Measurements from ENCODE around the gene COMMD9. TPM values are rescaled to one million over a fixed set of nuclear protein-coding genes. Genes with fewer than 3 reads are reported as not detected.
A peak's percentile ranks its signal among the peaks of the same experiment; 100 is the strongest.

The COMMD9 gene
- total and polyA plus RNA-seq, 9 donors, result 46.4 to 70.2 (median 54.2) TPM

- Histone ChIP-seq H3K36me3 (ENCODE audit: control insufficient read depth, insufficient read depth, low read length) (no peaks in the 10 kb centered on the region), H3K9me3 (replicated peaks; ENCODE audit: control insufficient read depth, low read depth, low read length) (no peaks in the 10 kb centered on the region), H3K4me3 (ENCODE audit: low read length) (no peak overlapping the region), H3K27ac (ENCODE audit: low read length) (no peak overlapping the region), H3K27me3 (ENCODE audit: control insufficient read depth, insufficient read depth, low read length) (no peaks in the 10 kb centered on the region), H3K4me1 (ENCODE audit: control insufficient read depth, insufficient read depth, low read length) (peaks cover 10% of the 10 kb centered on the region)
- WGBS (ENCODE audit: insufficient coverage), result no CpG with 5 or more reads among the region's 2 CpGs
- no peak for DNase-seq
Observed at GRCh38 chr11:36317992-36318391, 28.8 kb upstream of the COMMD9 start.

DNA sequence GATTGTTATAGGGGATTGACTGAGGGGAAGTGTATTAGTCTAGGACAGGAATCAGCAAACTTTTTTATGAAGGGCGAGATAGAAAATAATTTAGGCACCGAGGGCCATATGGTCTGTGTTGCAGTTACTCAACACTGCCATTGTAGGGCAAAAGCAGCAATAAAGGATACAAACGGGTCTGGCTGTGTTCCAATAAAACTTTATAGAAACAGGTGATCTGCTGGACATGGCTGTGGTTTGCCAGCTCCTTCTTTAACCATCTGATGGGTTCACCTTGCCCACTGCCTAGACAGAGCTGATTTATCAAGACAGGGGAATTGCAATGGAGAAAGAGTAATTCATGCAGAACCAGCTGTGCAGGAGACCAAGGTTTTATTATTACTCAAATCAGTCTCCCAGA, 26.8 kb upstream of the COMMD9 start:
- H3K9me3 ChIP-seq (replicated peaks; ENCODE audit: control insufficient read depth, low read depth, low read length), result no peaks in the 10 kb centered on the region
- no peak for DNase-seq
- no peak overlapping the region for H3K27ac ChIP-seq (ENCODE audit: low read length)
- H3K4me3 ChIP-seq (ENCODE audit: low read length), result no peak overlapping the region
- no peaks in the 10 kb centered on the region for H3K36me3 ChIP-seq (ENCODE audit: control insufficient read depth, insufficient read depth, low read length)
- no peaks in the 10 kb centered on the region for H3K27me3 ChIP-seq (ENCODE audit: control insufficient read depth, insufficient read depth, low read length)
- WGBS (ENCODE audit: insufficient coverage), result 70% methylated on average over 3 of the region's 3 CpGs
- peaks cover 18% of the 10 kb centered on the region for H3K4me1 ChIP-seq (ENCODE audit: control insufficient read depth, insufficient read depth, low read length)

DNA sequence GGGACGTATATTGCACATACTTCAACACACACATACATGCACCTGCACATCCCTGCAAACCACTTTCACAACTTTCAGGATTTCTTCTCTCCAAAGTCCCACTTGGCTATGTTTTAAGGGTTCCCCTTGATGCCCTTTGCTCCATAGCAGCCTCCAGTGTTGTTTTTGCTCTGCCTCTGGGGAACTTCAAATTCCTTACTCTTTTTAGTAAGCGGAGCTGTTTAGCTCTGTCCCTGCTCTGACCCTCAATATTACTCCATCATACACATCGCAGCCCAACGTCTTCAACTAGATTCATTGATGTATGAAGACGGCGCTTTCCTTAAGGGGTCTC, 25.2 kb upstream of the COMMD9 start:
- Histone ChIP-seq H3K4me3 (ENCODE audit: low read length) (no peak overlapping the region), H3K36me3 (ENCODE audit: control insufficient read depth, insufficient read depth, low read length) (no peaks in the 10 kb centered on the region), H3K4me1 (ENCODE audit: control insufficient read depth, insufficient read depth, low read length) (peaks cover 18% of the 10 kb centered on the region), H3K27me3 (ENCODE audit: control insufficient read depth, insufficient read depth, low read length) (no peaks in the 10 kb centered on the region), H3K9me3 (replicated peaks; ENCODE audit: control insufficient read depth, low read depth, low read length) (no peaks in the 10 kb centered on the region), H3K27ac (ENCODE audit: low read length) (no peak overlapping the region)
- WGBS (ENCODE audit: insufficient coverage), result 25% methylated on average over 2 of the region's 6 CpGs
- DNase-seq, result peak; percentile 72

- H3K36me3 ChIP-seq (ENCODE audit: control insufficient read depth, insufficient read depth, low read length), result no peaks in the 10 kb centered on the region
- no peak for DNase-seq
- no CpG with 5 or more reads among the region's 3 CpGs for WGBS (ENCODE audit: insufficient coverage)
- H3K9me3 ChIP-seq (replicated peaks; ENCODE audit: control insufficient read depth, low read depth, low read length), result no peaks in the 10 kb centered on the region
- H3K4me1 ChIP-seq (ENCODE audit: control insufficient read depth, insufficient read depth, low read length), result peaks cover 18% of the 10 kb centered on the region
- no peaks in the 10 kb centered on the region for H3K27me3 ChIP-seq (ENCODE audit: control insufficient read depth, insufficient read depth, low read length)
- no peak overlapping the region for H3K4me3 ChIP-seq (ENCODE audit: low read length)
- H3K27ac ChIP-seq (ENCODE audit: low read length), result no peak overlapping the region
Observed at GRCh38 chr11:36313750-36314433, 24.7 kb upstream of the COMMD9 start.

GRCh38 chr11:36312611-36313472, 23.6 kb upstream of the COMMD9 start:
- Histone ChIP-seq H3K9me3 (replicated peaks; ENCODE audit: control insufficient read depth, low read depth, low read length) (no peaks in the 10 kb centered on the region), H3K27ac (ENCODE audit: low read length) (no peak overlapping the region), H3K4me3 (ENCODE audit: low read length) (no peak overlapping the region), H3K4me1 (ENCODE audit: control insufficient read depth, insufficient read depth, low read length) (peaks cover 18% of the 10 kb centered on the region), H3K27me3 (ENCODE audit: control insufficient read depth, insufficient read depth, low read length) (no peaks in the 10 kb centered on the region), H3K36me3 (ENCODE audit: control insufficient read depth, insufficient read depth, low read length) (no peaks in the 10 kb centered on the region)
- 60% methylated on average over 1 of the region's 6 CpGs for WGBS (ENCODE audit: insufficient coverage)
- peak; percentile 90 for DNase-seq

- WGBS (ENCODE audit: insufficient coverage), result no CpG with 5 or more reads among the region's 4 CpGs
- no peak overlapping the region for H3K4me3 ChIP-seq (ENCODE audit: low read length)
- H3K27me3 ChIP-seq (ENCODE audit: control insufficient read depth, insufficient read depth, low read length), result no peaks in the 10 kb centered on the region
- H3K9me3 ChIP-seq (replicated peaks; ENCODE audit: control insufficient read depth, low read depth, low read length), result no peaks in the 10 kb centered on the region
- no peaks in the 10 kb centered on the region for H3K36me3 ChIP-seq (ENCODE audit: control insufficient read depth, insufficient read depth, low read length)
- peaks cover 18% of the 10 kb centered on the region for H3K4me1 ChIP-seq (ENCODE audit: control insufficient read depth, insufficient read depth, low read length)
- no peak overlapping the region for H3K27ac ChIP-seq (ENCODE audit: low read length)
- DNase-seq, result peak; percentile 64
Observed at GRCh38 chr11:36311926-36312595, 22.8 kb upstream of the COMMD9 start.

DNA sequence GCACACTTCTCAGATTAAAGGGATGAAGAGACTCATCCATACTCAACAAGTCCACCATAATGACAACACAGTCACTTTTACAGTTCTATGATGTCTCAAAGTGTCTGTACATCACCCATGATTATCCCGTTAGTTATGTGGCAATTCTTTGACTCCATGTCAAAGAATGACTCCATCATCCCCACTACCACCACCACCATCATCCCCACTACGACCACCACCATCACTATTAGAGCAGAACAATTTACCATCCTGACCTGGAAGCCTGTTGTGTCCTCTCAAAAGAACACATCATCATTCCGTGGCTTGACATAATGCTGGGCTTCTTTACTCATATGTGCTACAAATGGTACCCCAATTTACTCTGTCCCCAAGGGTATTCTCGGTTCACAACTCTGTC, 20.6 kb upstream of the COMMD9 start:
- Histone ChIP-seq H3K36me3 (ENCODE audit: control insufficient read depth, insufficient read depth, low read length) (no peaks in the 10 kb centered on the region), H3K27ac (ENCODE audit: low read length) (no peak overlapping the region), H3K4me1 (ENCODE audit: control insufficient read depth, insufficient read depth, low read length) (peaks cover 18% of the 10 kb centered on the region), H3K27me3 (ENCODE audit: control insufficient read depth, insufficient read depth, low read length) (no peaks in the 10 kb centered on the region), H3K4me3 (ENCODE audit: low read length) (no peak overlapping the region), H3K9me3 (replicated peaks; ENCODE audit: control insufficient read depth, low read depth, low read length) (no peaks in the 10 kb centered on the region)
- WGBS (ENCODE audit: insufficient coverage), result 85% methylated on average over 4 of the region's 4 CpGs
- DNase-seq, result no peak

DNA sequence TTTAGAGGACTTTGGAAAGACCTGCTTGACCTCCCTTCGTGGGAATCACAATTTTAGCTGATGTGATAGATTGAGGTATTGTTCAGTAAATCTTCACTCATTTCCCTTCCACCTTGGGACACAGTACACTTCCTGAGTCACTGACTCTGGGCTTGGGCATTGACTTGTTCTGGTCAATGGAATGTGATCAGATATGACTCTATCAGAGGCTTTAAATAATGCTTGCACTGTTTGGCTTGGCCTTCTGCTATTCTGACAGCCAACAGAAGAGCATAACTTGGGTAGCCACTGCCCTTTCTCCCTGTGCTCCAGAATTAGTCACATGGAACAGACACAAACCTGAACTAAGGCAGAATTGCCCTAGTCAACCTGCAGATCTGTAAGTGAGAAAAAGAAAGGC, 19.4 kb upstream of the COMMD9 start:
- Histone ChIP-seq H3K4me1 (ENCODE audit: control insufficient read depth, insufficient read depth, low read length) (peaks cover 13% of the 10 kb centered on the region), H3K27ac (ENCODE audit: low read length) (no peak overlapping the region), H3K4me3 (ENCODE audit: low read length) (no peak overlapping the region), H3K9me3 (replicated peaks; ENCODE audit: control insufficient read depth, low read depth, low read length) (no peaks in the 10 kb centered on the region), H3K27me3 (ENCODE audit: control insufficient read depth, insufficient read depth, low read length) (no peaks in the 10 kb centered on the region), H3K36me3 (ENCODE audit: control insufficient read depth, insufficient read depth, low read length) (no peaks in the 10 kb centered on the region)
- WGBS (ENCODE audit: insufficient coverage), result no CpG with 5 or more reads among the region's 1 CpG
- no peak for DNase-seq

- WGBS (ENCODE audit: insufficient coverage), result no CpG with 5 or more reads among the region's 3 CpGs
- H3K4me1 ChIP-seq (ENCODE audit: control insufficient read depth, insufficient read depth, low read length), result no peaks in the 10 kb centered on the region
- no peak overlapping the region for H3K4me3 ChIP-seq (ENCODE audit: low read length)
- H3K9me3 ChIP-seq (replicated peaks; ENCODE audit: control insufficient read depth, low read depth, low read length), result no peaks in the 10 kb centered on the region
- H3K36me3 ChIP-seq (ENCODE audit: control insufficient read depth, insufficient read depth, low read length), result no peaks in the 10 kb centered on the region
- H3K27me3 ChIP-seq (ENCODE audit: control insufficient read depth, insufficient read depth, low read length), result no peaks in the 10 kb centered on the region
- no peak for DNase-seq
- H3K27ac ChIP-seq (ENCODE audit: low read length), result no peak overlapping the region
Observed at GRCh38 chr11:36306888-36307287, 17.7 kb upstream of the COMMD9 start.

DNA sequence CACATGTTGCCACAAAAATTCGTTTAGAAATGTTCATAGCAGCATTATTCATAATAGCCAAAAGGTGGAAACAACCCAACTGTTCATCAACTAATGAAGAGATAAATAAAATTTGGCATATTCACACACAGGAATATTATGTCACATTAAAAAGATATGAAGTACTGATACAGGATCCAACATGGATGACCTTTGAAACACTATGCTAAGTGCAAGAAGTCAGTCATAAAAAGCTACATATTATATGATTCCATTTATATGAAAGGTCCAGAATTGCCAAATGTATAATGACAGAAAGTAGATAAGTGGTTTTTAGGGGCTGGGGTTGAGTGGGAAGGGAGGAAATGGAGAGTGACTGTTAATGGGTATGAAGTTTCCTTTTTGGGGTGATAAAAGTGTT, 15.8 kb upstream of the COMMD9 start:
- no peak overlapping the region for H3K4me3 ChIP-seq (ENCODE audit: low read length)
- H3K9me3 ChIP-seq (replicated peaks; ENCODE audit: control insufficient read depth, low read depth, low read length), result no peaks in the 10 kb centered on the region
- H3K4me1 ChIP-seq (ENCODE audit: control insufficient read depth, insufficient read depth, low read length), result peaks cover 15% of the 10 kb centered on the region
- H3K27ac ChIP-seq (ENCODE audit: low read length), result no peak overlapping the region
- no CpG with 5 or more reads among the region's 1 CpG for WGBS (ENCODE audit: insufficient coverage)
- H3K27me3 ChIP-seq (ENCODE audit: control insufficient read depth, insufficient read depth, low read length), result no peaks in the 10 kb centered on the region
- no peak for DNase-seq
- no peaks in the 10 kb centered on the region for H3K36me3 ChIP-seq (ENCODE audit: control insufficient read depth, insufficient read depth, low read length)
